Measurements from ENCODE around the gene MEGF6.

DNA sequence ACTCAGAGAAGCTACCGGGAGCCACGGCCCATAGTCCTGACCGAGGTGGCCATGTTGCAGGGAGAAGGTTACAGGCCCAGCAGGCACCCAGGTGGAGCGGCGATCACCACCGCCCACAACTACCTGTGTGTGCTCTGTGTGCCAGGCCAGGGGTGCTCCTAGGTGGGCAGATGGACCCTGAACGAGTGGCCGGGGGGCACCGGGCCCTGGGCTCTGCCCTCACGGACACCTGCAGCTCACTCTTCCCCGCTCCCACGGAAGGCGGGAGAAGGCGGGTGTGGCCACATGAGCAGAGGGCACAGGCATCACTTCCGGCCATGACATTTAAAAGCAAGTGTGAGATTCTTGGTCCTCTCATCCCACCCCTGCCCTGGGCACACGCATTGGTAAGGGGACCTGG, 73.9 kb downstream of the MEGF6 start:
- TF ChIP-seq, protein P1, sequence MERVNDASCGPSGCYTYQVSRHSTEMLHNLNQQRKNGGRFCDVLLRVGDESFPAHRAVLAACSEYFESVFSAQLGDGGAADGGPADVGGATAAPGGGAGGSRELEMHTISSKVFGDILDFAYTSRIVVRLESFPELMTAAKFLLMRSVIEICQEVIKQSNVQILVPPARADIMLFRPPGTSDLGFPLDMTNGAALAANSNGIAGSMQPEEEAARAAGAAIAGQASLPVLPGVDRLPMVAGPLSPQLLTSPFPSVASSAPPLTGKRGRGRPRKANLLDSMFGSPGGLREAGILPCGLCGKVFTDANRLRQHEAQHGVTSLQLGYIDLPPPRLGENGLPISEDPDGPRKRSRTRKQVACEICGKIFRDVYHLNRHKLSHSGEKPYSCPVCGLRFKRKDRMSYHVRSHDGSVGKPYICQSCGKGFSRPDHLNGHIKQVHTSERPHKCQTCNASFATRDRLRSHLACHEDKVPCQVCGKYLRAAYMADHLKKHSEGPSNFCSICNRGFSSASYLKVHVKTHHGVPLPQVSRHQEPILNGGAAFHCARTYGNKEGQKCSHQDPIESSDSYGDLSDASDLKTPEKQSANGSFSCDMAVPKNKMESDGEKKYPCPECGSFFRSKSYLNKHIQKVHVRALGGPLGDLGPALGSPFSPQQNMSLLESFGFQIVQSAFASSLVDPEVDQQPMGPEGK (CRISPR knock-in tag; IDR thresholded peaks at IDR 0.05; ENCODE audit: borderline replicate concordance) = no peak
- TF ChIP-seq ZNF70 (CRISPR knock-in tag; IDR thresholded peaks at IDR 0.05) = no peak

Data from SK-N-SH treated with all-trans-retinoic acid at 6 μM for 48 hours (cell line).